Small intestine (tissue), 7 donors: ENCODE data around the gene HDAC11. TPM values are rescaled to one million over a fixed set of nuclear protein-coding genes. Genes with fewer than 3 reads are reported as not detected.

Experiments
- DNase-seq, 2 donors: peaks; one replicate each; pipeline versions ENCODE4 v3.0.0 to v3.0.0-alpha.2; 2013
- FAIRE-seq: peaks from 2 replicates; lab custom pipeline; 2012; peaks lifted over from hg19 to GRCh38; lab: Jason Lieb, UNC
- H3K27ac ChIP-seq, 3 donors: one replicate each; pipeline ENCODE4 v1.5.1; 2013; ENCODE audit warnings: low read length in 2 of 3, mild to moderate bottlenecking in 2 of 3, control low read depth in 1 of 3, inconsistent platforms in 1 of 3, low read depth in 1 of 3, moderate library complexity in 1 of 3
- H3K27me3 ChIP-seq, 3 donors: one replicate each; pipeline ENCODE4 v1.6.1; 2013; ENCODE audit warnings: low read length in 3 of 3, inconsistent platforms in 1 of 3; ENCODE audit not compliant: control insufficient read depth in 3 of 3, insufficient read depth in 3 of 3
- H3K36me3 ChIP-seq, 3 donors: one replicate each; pipeline ENCODE4 v1.6.1; 2013; ENCODE audit warnings: low read length in 3 of 3, inconsistent platforms in 1 of 3, low read depth in 1 of 3, mild to moderate bottlenecking in 1 of 3, moderate library complexity in 1 of 3; ENCODE audit not compliant: control insufficient read depth in 3 of 3, insufficient read depth in 2 of 3
- H3K4me1 ChIP-seq, 3 donors: one replicate each; pipeline ENCODE4 v1.6.1; 2013; ENCODE audit warnings: low read length in 2 of 3, inconsistent platforms in 1 of 3, low read depth in 1 of 3, mild to moderate bottlenecking in 1 of 3, moderate library complexity in 1 of 3; ENCODE audit not compliant: control insufficient read depth in 3 of 3, insufficient read depth in 2 of 3
- H3K4me3 ChIP-seq, 3 donors: one replicate each; pipeline ENCODE4 v1.5.1; 2013; ENCODE audit warnings: low read length in 3 of 3, control low read depth in 1 of 3, inconsistent platforms in 1 of 3, low read depth in 1 of 3, mild to moderate bottlenecking in 1 of 3, moderate library complexity in 1 of 3
- H3K9me3 ChIP-seq, 2 donors: one replicate each; pipeline ENCODE4 v1.6.1; 2013; ENCODE audit warnings: low read depth in 1 of 2, low read length in 1 of 2; ENCODE audit not compliant: control insufficient read depth in 2 of 2, insufficient read depth in 1 of 2
- WGBS, 3 donors: extraction: QIAGEN DNeasy Blood & Tissue Kit; methylation state at CpG; one replicate each; pipeline ENCODE4 v1.1.7; 2013; 5-methylcytosine and 5-hydroxymethylcytosine counted together
- polyA plus RNA-seq, 4 donors: library from polyadenylated mRNA; stranded (reverse) in 3 of 4; unstranded in 1 of 4; fragments of 200-250 nt in 3 of 4; fragments of 120-200 nt in 1 of 4; gene quantifications; one replicate each; pipeline versions ENCODE4 v1.2.1 to v1.2.3, GENCODE V29; 2013
- donor health status: healthy with polysubstance abuse.
- donor health status: control.
- donor health status: control.
- donor health status: Bipolar disorder and iron deficiency.
- donor health status: healthy.

Gene HDAC11
- polyA plus RNA-seq, 4 donors, result 12.4 to 20.8 (median 18.7) TPM

DNA sequence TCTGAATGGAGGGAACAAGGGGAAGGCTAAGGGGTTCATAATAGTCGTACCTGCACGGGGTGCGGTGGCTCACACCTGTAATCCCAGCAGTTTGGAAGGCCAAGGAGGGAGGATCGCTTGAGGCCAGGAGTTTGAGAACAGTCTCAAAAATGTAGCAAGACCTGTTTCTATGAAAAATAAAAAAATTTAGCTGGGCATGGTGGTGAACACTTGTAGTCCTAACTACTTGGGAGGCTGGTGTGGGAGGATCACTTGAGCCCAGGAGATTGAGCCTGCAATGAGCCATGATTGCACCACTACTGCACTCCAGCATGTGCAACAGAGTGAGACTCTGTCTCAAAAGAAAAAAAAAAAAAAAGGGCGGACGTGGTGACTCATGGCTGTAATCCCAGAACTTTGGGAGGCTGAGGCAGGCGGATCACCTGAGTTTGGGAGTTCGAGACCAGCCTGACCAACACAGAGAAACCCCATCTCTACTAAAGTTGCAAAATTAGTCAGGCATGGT is 17.9 kb upstream of the HDAC11 start:
- 76 to 86% (median 81%) methylated on average over 8 of the region's 8 CpGs for WGBS, 3 donors
- no peaks in the 10 kb centered on the region for H3K9me3 ChIP-seq
- no peak for FAIRE-seq
- H3K36me3 ChIP-seq, result no peaks in the 10 kb centered on the region
- no peaks in the 10 kb centered on the region for H3K4me1 ChIP-seq
- no peak overlapping the region for H3K4me3 ChIP-seq
- H3K27me3 ChIP-seq, result no peaks in the 10 kb centered on the region
- DNase-seq, result no peak
- H3K27ac ChIP-seq, result no peak overlapping the region

DNA sequence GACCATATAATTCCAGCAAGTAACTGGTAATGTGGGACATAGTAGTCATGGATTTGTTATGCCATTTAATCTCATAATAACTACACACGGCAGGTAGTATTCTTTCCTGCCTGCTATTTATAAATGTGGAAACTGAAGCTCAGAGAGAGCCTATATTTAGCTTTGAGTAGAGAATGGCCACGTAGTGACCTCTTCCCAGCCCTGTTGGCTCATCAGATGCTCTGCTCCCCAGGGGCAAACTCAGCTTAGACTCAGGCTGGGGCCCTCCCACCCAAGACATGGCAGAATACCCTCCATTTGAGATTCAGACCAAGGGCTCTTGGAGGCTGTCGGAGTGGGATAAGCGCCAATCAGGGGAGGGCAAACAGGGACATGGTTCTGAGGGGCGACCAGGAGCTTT is 17.3 kb upstream of the HDAC11 start:
- FAIRE-seq, result no peak
- H3K4me1 ChIP-seq, result no peaks in the 10 kb centered on the region
- no peaks in the 10 kb centered on the region for H3K27me3 ChIP-seq
- no peak overlapping the region for H3K4me3 ChIP-seq
- whole genome bisulfite sequencing, 3 donors, result 69 to 81% (median 72%) methylated on average over 5 of the region's 5 CpGs
- H3K36me3 ChIP-seq, result no peaks in the 10 kb centered on the region
- no peaks in the 10 kb centered on the region for H3K9me3 ChIP-seq
- no peak overlapping the region for H3K27ac ChIP-seq
- DNase-seq, result no peak

- FAIRE-seq (no peak), DNase-seq (no peak)
- no peaks in the 10 kb centered on the region for H3K9me3 ChIP-seq
- H3K4me1 ChIP-seq, result no peaks in the 10 kb centered on the region
- H3K36me3 ChIP-seq, result no peaks in the 10 kb centered on the region
- no peaks in the 10 kb centered on the region for H3K27me3 ChIP-seq
- H3K27ac ChIP-seq, result no peak overlapping the region
- WGBS, 3 donors, result 82 to 86% (median 83%) methylated on average over 11 of the region's 11 CpGs
- no peak overlapping the region for H3K4me3 ChIP-seq
Measured at GRCh38 chr3:13463618-13464400, 16.3 kb upstream of the HDAC11 start.

- H3K27ac ChIP-seq, result no peak overlapping the region
- H3K27me3 ChIP-seq, result no peaks in the 10 kb centered on the region
- no peaks in the 10 kb centered on the region for H3K9me3 ChIP-seq
- DNase-seq (no peak), FAIRE-seq (no peak)
- H3K36me3 ChIP-seq, result no peaks in the 10 kb centered on the region
- no peaks in the 10 kb centered on the region for H3K4me1 ChIP-seq
- WGBS, 3 donors, result 68 to 85% (median 78%) methylated on average over 4 of the region's 4 CpGs
- H3K4me3 ChIP-seq, result no peak overlapping the region
Measured at GRCh38 chr3:13465236-13465873, 14.8 kb upstream of the HDAC11 start.

GRCh38 chr3:13466781-13467180 is 13.3 kb upstream of the HDAC11 start:
- Histone ChIP-seq H3K4me1 (peaks cover 0 to 7% (median 3%) of the 10 kb centered on the region in 3 donors), H3K4me3 (no peak overlapping the region), H3K9me3 (no peaks in the 10 kb centered on the region), H3K27ac (no peak overlapping the region), H3K36me3 (no peaks in the 10 kb centered on the region), H3K27me3 (no peaks in the 10 kb centered on the region)
- 88 to 92% (median 91%) methylated on average over 4 of the region's 4 CpGs for WGBS, 3 donors
- no peak for DNase-seq
- FAIRE-seq, result no peak

GRCh38 chr3:13470894-13471574 is 9.1 kb upstream of the HDAC11 start:
- 31 to 57% (median 56%) methylated on average over 12 to 13 of the region's 13 CpGs for WGBS, 3 donors
- H3K27me3 ChIP-seq, result no peaks in the 10 kb centered on the region
- H3K4me3 ChIP-seq, result no peak overlapping the region
- peak overlapping the region in 2 of 3 donors; percentile 8 to 11 for H3K27ac ChIP-seq
- FAIRE-seq (no peak), DNase-seq (peak; percentile 73 to 93)
- H3K36me3 ChIP-seq, result no peaks in the 10 kb centered on the region
- H3K4me1 ChIP-seq, result peaks cover 0 to 7% (median 3%) of the 10 kb centered on the region in 3 donors
- no peaks in the 10 kb centered on the region for H3K9me3 ChIP-seq

- FAIRE-seq, result no peak
Measured at GRCh38 chr3:13472286-13472685, 7.8 kb upstream of the HDAC11 start.

GRCh38 chr3:13473020-13473419 is 7.1 kb upstream of the HDAC11 start:
- H3K27me3 ChIP-seq, result no peaks in the 10 kb centered on the region
- H3K4me1 ChIP-seq, result peaks cover 0 to 13% (median 3%) of the 10 kb centered on the region in 3 donors
- 95 to 96% (median 96%) methylated on average over 3 of the region's 3 CpGs for WGBS, 3 donors
- H3K27ac ChIP-seq, result no peak overlapping the region
- no peak for DNase-seq
- no peaks in the 10 kb centered on the region for H3K36me3 ChIP-seq
- no peak for FAIRE-seq
- H3K4me3 ChIP-seq, result no peak overlapping the region
- H3K9me3 ChIP-seq, result no peaks in the 10 kb centered on the region

More at GRCh38 chr3:13472286-13472685, 7.8 kb upstream of the HDAC11 start:
- no peaks in the 10 kb centered on the region for H3K27me3 ChIP-seq
- no peak overlapping the region for H3K4me3 ChIP-seq
- 84 to 86% (median 84%) methylated on average over 4 of the region's 4 CpGs for WGBS, 3 donors
- H3K9me3 ChIP-seq, result no peaks in the 10 kb centered on the region
- H3K36me3 ChIP-seq, result no peaks in the 10 kb centered on the region
- no peak overlapping the region for H3K27ac ChIP-seq
- H3K4me1 ChIP-seq, result peaks cover 0 to 13% (median 3%) of the 10 kb centered on the region in 3 donors
- no peak for DNase-seq
